ENCODE measurements around the gene PDE8B.

Gene PDE8B

GRCh38 chr5:77255617-77256016 lies 45.1 kb downstream of the PDE8B start:
- Histone ChIP-seq H3K9ac (no peak overlapping the region), H3K36me3 (no peaks in the 10 kb centered on the region), H4K20me1 (no peaks in the 10 kb centered on the region), H3K4me3 (no peak overlapping the region), H3K9me3 (replicated peaks in 1 of 11) (no peaks in the 10 kb centered on the region; a peak in 1 of 22 replicates), H3K27me3 (no peaks in the 10 kb centered on the region), H3K27ac (no peak overlapping the region), H3K4me1 (no peaks in the 10 kb centered on the region), H3K4me2 (no peak overlapping the region)
- TF ChIP-seq Cebpa-rat (IDR thresholded peaks at IDR 0.05): no peak

- Histone ChIP-seq H3K4me3 (no peak overlapping the region), H3K9ac (no peak overlapping the region), H3K9me3 (replicated peaks in 1 of 11) (no peaks in the 10 kb centered on the region; a peak in 1 of 22 replicates), H3K4me1 (no peaks in the 10 kb centered on the region), H3K27ac (no peak overlapping the region), H3K27me3 (no peaks in the 10 kb centered on the region), H3K36me3 (no peaks in the 10 kb centered on the region), H4K20me1 (no peaks in the 10 kb centered on the region), H3K4me2 (no peak overlapping the region)
- TF ChIP-seq Cebpa-rat (IDR thresholded peaks at IDR 0.05): no peak
These were observed 45.9 kb downstream of the PDE8B start for GRCh38 chr5:77256406-77256805.

GRCh38 chr5:77258652-77259051 lies 48.2 kb downstream of the PDE8B start:
- no peak for TF ChIP-seq Cebpa-rat (IDR thresholded peaks at IDR 0.05)
- H3K27me3 ChIP-seq: no peaks in the 10 kb centered on the region
- no peak overlapping the region for H3K9ac ChIP-seq
- no peaks in the 10 kb centered on the region for H4K20me1 ChIP-seq
- H3K4me2 ChIP-seq: no peak overlapping the region
- no peak overlapping the region for H3K27ac ChIP-seq
- no peaks in the 10 kb centered on the region; a peak in 1 of 22 replicates for H3K9me3 ChIP-seq (replicated peaks in 1 of 11)
- no peak overlapping the region for H3K4me3 ChIP-seq
- peaks cover 0 to 12% (median 0%) of the 10 kb centered on the region in 10 experiments; a peak in 2 of 20 replicates for H3K4me1 ChIP-seq
- no peaks in the 10 kb centered on the region for H3K36me3 ChIP-seq

DNA sequence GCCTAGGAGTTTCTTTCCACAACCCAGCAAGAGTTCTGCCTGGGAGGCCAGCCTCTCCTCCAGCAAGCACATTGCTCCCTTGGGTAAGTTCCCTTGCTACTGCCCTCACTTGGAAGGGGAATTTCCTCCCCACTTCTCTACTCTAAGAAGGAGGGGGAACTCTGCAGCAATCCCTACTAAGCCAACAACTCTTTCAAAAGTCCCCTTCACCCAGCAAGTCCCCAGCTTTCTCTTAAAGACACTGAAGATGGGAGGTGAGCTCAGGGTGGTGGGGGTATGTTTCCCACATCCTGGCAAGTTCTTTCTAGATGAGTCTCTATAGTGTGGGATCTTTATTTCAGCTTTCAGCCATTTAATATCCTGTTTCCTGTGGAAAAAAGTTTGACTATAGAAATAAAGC lies 49.0 kb downstream of the PDE8B start:
- no peaks in the 10 kb centered on the region for H3K36me3 ChIP-seq
- H3K9me3 ChIP-seq (replicated peaks in 1 of 11): peaks cover 0 to 4% (median 0%) of the 10 kb centered on the region in 11 experiments; a peak in 2 of 22 replicates
- H4K20me1 ChIP-seq: no peaks in the 10 kb centered on the region
- H3K4me2 ChIP-seq: no peak overlapping the region
- H3K27me3 ChIP-seq: no peaks in the 10 kb centered on the region
- peaks cover 0 to 12% (median 0%) of the 10 kb centered on the region in 10 experiments; a peak in 2 of 20 replicates for H3K4me1 ChIP-seq
- no peak overlapping the region for H3K4me3 ChIP-seq
- H3K9ac ChIP-seq: no peak overlapping the region
- TF ChIP-seq Cebpa-rat (IDR thresholded peaks at IDR 0.05): no peak
- H3K27ac ChIP-seq: no peak overlapping the region

GRCh38 chr5:77262697-77263096 lies 52.2 kb downstream of the PDE8B start:
- Histone ChIP-seq H3K27me3 (no peaks in the 10 kb centered on the region), H3K27ac (no peak overlapping the region), H3K4me3 (no peak overlapping the region), H4K20me1 (no peaks in the 10 kb centered on the region), H3K36me3 (no peaks in the 10 kb centered on the region), H3K9me3 (replicated peaks in 1 of 11) (peaks cover 0 to 9% (median 5%) of the 10 kb centered on the region in 11 experiments; a peak in 7 of 22 replicates), H3K4me1 (peaks cover 0 to 31% (median 18%) of the 10 kb centered on the region in 10 experiments; a peak in 13 of 20 replicates), H3K9ac (no peak overlapping the region), H3K4me2 (peak overlapping the region in 2 of 11 experiments; percentile 20 to 41; a peak in 4 of 22 replicates)
- no peak for TF ChIP-seq Cebpa-rat (IDR thresholded peaks at IDR 0.05)

- H3K4me3 ChIP-seq: no peak overlapping the region
- H4K20me1 ChIP-seq: no peaks in the 10 kb centered on the region
- no peaks in the 10 kb centered on the region for H3K27me3 ChIP-seq
- H3K4me2 ChIP-seq: peak overlapping the region in 8 of 11 experiments; percentile 26 to 62 (median 44); a peak in 16 of 22 replicates
- no peak for TF ChIP-seq Cebpa-rat (IDR thresholded peaks at IDR 0.05)
- peaks cover 12 to 26% (median 16%) of the 10 kb centered on the region in 11 experiments; a peak in 21 of 22 replicates for H3K9me3 ChIP-seq (replicated peaks in 1 of 11)
- H3K4me1 ChIP-seq: peaks cover 1 to 43% (median 28%) of the 10 kb centered on the region in 10 experiments; a peak in 19 of 20 replicates
- no peak overlapping the region for H3K9ac ChIP-seq
- H3K27ac ChIP-seq: peak overlapping the region in 4 of 11 experiments; percentile 13 to 59 (median 40); a peak in 5 of 22 replicates
- H3K36me3 ChIP-seq: no peaks in the 10 kb centered on the region
These were observed 55.8 kb downstream of the PDE8B start for GRCh38 chr5:77266291-77266690.

DNA sequence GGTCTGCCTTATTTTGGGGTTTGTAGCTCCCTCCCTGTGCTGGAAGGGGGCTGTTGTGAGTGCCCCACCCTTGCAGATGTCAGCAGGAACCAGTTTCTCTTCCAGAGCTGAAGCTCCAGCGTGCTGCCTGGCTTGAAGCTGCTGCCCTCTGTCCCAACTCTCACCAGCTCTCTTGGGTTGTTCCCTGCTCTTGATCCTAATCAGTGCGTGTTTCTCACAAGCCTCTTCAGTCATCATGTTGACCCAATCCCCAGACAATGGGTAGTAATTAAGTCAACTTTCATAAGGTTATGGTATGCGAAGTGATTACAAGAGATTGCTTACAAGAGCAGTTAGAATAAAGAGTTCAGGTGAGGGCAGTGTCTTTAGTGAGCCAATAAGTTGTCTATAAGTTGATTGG lies 57.0 kb downstream of the PDE8B start:
- no peaks in the 10 kb centered on the region for H4K20me1 ChIP-seq
- peak overlapping the region in 8 of 11 experiments; percentile 26 to 62 (median 44); a peak in 15 of 22 replicates for H3K4me2 ChIP-seq
- H3K4me3 ChIP-seq: 0 out of 20 replicates have a peak overlapping the region, but pooled peaks of 1 of the 10 experiments have one; percentile 20
- H3K36me3 ChIP-seq: no peaks in the 10 kb centered on the region
- H3K27ac ChIP-seq: peak overlapping the region in 4 of 11 experiments; percentile 15 to 56 (median 36); a peak in 4 of 22 replicates
- TF ChIP-seq Cebpa-rat (IDR thresholded peaks at IDR 0.05): peak in 1 of 11 experiments; percentile 22; a peak in 1 of 22 replicates
- peaks cover 13 to 52% (median 40%) of the 10 kb centered on the region in 10 experiments for H3K4me1 ChIP-seq
- H3K9me3 ChIP-seq (replicated peaks in 1 of 11): peaks cover 12 to 26% (median 16%) of the 10 kb centered on the region in 11 experiments; a peak in 21 of 22 replicates
- H3K27me3 ChIP-seq: no peaks in the 10 kb centered on the region
- no peak overlapping the region for H3K9ac ChIP-seq

DNA sequence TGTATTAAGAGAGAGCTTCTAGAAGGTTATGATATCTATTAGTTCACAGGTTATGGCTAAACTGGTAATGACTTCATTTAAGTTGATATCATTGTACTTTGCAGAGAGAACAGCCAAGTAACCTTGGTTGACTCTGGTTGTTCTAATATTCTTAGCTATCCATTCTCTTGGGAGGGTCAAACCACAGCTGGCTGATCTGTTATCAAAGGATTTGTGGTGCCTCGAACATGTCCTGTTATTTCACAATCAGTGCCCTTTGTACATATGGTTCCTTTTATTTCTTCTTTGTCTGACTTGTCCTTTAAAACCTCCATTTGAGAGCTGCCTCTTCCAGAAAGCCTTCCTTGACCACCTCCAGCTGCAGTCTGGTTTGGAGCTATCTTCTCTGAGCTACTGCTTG lies 61.7 kb downstream of the PDE8B start:
- H3K9me3 ChIP-seq (replicated peaks in 1 of 11): peaks cover 11 to 25% (median 16%) of the 10 kb centered on the region in 11 experiments; a peak in 21 of 22 replicates
- H3K4me3 ChIP-seq: peak overlapping the region in 1 of 10 experiments; percentile 13; a peak in 1 of 20 replicates
- H3K4me1 ChIP-seq: peaks cover 22 to 47% (median 35%) of the 10 kb centered on the region in 10 experiments
- H3K4me2 ChIP-seq: peak overlapping the region; percentile 49 to 80 (median 68)
- H3K27me3 ChIP-seq: no peaks in the 10 kb centered on the region
- peak overlapping the region in 4 of 11 experiments; percentile 3 to 53 (median 24); a peak in 4 of 22 replicates for H3K9ac ChIP-seq
- H3K27ac ChIP-seq: peak overlapping the region in 9 of 11 experiments; percentile 19 to 77 (median 59); a peak in 17 of 22 replicates
- H3K36me3 ChIP-seq: no peaks in the 10 kb centered on the region
- H4K20me1 ChIP-seq: no peaks in the 10 kb centered on the region
- TF ChIP-seq Cebpa-rat (IDR thresholded peaks at IDR 0.05): peak in 9 of 11 experiments; percentile 27 to 88 (median 55); a peak in 12 of 22 replicates

DNA sequence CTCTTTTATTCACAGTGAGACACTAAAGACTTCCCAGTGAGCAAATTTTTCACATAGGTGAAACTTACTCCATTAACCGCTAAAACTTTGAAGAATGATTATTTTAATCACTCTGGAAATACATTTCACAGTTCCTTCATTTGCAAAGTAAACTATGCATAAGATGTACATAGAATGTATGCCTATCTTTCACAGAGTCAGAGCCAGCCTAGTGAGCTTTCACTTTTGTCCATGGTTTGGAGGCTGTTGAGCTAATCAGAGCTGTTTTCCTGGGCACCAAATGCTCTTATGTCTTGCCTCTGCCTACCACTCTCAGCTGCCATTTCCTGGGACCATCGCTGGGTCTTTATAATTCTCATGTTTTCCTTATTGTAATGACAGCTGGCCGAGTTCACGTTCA lies 67.3 kb downstream of the PDE8B start:
- no peak overlapping the region for H3K9ac ChIP-seq
- no peaks in the 10 kb centered on the region for H4K20me1 ChIP-seq
- no peak overlapping the region for H3K4me2 ChIP-seq
- no peak overlapping the region for H3K4me3 ChIP-seq
- H3K27ac ChIP-seq: no peak overlapping the region
- H3K9me3 ChIP-seq (replicated peaks in 1 of 11): no peaks in the 10 kb centered on the region
- peaks cover 3 to 14% (median 7%) of the 10 kb centered on the region in 10 experiments; a peak in 16 of 20 replicates for H3K4me1 ChIP-seq
- no peaks in the 10 kb centered on the region for H3K27me3 ChIP-seq
- no peak for TF ChIP-seq Cebpa-rat (IDR thresholded peaks at IDR 0.05)
- no peaks in the 10 kb centered on the region for H3K36me3 ChIP-seq
